GM19395 (cell line): Measurements from ENCODE around the gene FAR1.
A peak's percentile ranks its signal among the peaks of the same experiment; 100 is the strongest.

Experiments
- ATAC-seq: cut with Tn5 transposase; IDR thresholded peaks from one replicate; pipeline ENCODE4 v1.9.1; 2021; ENCODE audit warnings: mild to moderate bottlenecking, moderate library complexity; ENCODE audit not compliant: unreplicated experiment

Gene FAR1

DNA sequence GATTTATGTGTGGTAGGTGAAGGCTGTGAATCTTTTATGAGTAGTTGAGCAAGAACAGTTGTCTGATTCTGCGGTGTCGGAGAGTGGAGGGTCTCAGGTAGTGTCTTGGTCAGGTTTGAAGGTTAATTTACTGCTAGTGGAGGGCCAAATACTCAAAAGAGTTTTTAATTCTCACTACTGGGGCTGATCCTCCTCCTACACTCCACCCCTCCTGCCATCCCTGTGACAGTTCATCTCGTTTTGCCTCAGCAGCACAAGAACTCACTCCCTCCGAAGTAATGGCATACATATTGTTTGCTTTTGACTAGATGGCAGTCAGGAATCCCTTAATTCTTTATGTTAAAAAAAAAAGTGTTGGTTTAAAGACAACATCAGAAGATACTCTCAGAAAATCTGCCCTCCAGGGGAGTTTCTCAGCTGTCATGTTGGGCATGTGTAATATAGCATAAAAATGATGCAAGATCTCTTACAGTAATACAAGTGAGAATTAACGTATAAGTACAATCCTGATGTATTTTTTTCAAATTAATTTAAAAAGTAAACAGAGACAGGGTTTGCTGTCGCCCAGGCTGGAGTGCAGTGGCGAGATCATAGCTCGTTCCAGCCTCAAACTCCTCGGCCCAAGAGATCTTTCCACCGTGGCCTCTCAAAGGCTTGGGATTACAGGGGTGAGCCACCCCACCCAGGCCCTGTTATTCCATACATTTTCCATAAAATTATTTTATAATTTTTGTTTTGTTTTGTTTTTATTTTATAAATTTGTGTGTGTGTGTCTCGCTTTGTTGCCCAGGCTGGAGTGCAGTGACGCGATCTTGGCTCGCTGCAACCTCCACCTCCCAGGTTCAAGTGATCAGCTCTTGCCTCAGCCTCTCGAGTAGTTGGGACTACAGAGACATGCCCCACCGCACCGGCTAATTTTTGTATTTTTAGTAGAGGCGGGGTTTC, 1.3 kb downstream of the FAR1 start:
- no peak for ATAC-seq

DNA sequence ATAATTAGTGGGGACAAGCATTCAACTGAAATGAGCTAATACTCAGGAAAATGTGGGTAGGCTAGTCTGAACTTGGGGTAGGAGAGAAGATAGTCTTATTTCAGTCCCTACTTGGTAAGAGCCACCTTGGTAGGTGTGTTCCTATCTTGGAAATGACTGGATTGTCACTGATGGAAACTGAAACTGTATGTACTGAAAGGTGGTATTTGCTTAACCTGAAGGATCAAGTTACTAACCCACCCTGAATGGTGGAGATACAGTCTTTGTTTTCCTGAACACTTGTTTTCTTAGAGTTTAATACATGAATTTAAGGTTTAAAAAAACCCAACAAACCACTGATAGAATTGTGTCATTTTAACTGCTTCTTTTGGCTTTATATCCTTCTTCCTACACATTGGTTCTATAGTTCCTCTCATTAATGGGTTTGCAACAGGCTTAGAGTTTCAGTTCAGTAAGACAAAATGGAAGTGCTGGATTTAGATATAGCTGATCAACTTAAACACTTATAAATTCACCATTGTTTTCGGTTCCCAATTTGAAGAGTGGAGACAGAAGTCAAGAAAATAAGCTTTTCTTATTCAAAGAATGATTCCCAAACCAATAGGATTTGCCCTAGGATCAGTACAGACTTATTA, 4.2 kb downstream of the FAR1 start:
- no peak for ATAC-seq

DNA sequence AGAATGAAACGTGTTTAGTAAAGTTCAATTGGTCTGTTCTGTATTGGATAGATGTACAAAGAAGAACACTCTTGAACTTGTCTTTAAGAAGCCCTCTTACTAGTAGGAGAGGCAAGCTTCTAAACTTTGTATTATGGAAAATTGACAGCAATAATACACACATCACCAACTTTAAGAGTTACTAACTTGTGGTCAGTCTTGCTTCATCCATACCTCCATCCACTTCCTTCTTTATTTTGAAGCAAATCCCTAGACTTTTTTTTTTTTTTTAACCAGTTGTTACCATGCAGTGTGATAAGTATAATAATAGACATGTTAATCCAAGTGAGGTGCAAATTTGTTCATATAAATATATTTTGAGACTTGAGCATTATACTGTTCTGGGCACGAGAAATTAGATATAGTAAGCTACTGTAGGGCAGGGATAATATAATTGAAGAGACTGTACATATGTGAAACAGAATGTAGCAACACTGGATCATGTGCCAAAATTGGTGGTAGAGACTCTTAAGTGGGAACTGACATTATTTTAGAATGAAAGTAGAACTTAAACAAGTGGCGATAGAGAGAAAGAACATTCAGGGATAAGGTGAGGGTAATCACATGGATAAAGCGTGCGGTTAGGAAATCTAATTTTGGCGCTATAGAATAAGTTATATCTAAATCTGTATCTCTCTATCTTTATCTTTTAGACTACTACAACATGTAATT, 6.5 kb downstream of the FAR1 start:
- ATAC-seq = no peak

DNA sequence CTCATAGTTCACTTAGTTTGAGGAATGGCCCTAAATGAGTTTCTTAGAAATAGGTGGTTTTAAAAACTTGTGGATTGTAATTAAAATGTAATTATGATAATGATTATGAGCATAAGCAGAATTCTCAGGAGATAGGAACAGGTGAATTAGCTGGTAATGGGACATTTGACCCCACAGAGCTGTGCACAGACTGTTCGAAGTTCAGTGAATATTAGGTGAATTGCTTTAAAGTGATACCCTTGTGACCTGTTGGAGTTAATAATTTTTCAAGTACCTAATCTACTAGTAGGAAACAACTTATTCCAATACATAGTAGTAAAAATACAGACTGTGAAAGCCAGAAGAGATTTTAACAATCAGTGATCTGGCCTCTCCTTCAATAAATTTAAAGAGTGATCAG, 8.1 kb downstream of the FAR1 start:
- no peak for ATAC-seq

DNA sequence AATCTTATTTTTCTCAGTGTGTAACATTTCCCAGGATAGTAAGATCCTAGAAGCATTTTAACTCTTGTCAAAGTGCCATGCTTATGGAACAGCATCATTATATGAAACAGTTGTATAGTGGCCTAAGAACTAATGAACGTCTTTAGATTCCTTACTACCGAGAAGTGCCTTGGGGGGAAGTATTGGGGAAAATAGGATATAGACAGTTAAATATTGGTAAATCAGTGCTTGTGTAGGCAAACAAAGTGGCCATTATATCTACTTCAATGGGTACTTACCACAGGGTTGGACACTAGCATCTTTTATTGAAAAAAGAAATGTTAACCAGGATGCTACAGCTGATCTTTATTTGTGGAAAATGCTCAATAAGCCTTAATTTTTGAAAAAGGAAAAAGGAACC, 11.3 kb downstream of the FAR1 start:
- no peak for ATAC-seq

DNA sequence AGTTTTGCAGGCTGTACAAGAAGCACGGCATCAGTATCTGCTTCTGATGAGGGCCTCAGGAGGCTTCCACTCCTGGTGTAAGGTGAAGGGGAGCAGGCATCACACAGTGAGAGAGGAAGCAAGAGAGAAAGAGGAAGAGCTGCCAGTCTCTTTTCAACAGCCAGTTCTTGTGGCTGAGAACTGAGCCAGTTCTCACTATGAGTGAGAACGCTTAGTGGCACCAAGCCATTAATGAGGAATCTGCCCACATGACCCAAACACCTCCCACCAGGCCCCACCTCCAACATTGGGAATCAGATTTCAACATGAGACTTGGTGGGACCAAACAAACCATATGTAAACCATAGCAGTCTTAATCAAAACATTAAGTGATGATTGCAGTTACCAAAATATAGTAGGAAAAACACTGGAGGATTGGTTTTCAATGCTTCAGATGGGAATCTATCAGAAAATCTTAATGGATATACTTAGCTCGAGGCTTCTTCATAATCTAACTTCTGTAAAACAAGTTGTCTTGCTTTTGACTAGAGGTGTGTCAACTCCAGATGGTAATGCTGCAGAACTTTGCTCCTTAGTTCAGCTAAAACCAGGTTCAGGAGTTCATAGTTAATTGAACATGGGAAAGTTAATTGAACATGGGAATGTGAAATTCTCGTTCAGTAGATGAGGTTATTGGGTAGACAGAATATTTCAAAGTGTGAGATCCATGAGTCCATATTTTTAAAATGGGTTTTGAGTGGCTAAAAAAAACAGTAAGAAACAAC, 12.2 kb downstream of the FAR1 start:
- ATAC-seq = peak; percentile 88

DNA sequence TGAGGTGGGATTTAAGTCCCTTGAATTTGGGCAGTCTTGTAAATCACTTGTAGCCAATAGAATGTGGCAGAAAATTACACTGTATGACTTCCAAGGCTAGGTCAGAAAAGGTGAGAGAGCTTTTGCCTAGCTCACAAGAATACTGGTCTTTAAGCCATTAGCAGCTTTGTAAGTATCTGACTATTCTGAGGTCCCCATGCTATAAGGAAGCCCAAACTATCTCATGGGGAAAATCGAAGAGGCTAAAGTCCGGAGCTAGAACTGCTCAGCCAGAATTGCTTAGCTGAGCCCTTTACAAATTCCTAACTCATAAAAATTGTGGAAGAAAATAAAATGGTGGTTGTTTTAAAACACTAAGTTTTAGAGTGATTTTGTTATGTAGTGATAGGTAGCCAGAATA, 13.0 kb downstream of the FAR1 start:
- ATAC-seq = no peak

DNA sequence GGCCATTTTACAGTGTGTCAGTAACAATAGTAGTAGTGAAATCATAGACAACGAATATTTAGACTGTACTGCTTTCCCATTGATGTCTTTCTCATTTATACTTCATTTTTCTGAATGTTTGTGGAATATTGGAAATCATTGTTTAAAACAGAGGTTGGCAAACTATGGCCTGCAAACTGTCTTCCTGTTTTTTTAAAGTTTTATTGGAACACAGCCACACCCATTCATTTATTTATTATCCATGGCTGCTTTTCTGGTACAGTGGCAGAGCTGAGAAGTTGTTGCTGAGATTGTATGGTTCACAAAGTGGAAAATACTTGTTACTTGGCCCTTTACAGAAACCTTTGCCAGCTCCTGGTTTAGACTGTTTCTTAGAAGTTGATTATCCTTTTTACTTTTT, 13.7 kb downstream of the FAR1 start:
- no peak for ATAC-seq

DNA sequence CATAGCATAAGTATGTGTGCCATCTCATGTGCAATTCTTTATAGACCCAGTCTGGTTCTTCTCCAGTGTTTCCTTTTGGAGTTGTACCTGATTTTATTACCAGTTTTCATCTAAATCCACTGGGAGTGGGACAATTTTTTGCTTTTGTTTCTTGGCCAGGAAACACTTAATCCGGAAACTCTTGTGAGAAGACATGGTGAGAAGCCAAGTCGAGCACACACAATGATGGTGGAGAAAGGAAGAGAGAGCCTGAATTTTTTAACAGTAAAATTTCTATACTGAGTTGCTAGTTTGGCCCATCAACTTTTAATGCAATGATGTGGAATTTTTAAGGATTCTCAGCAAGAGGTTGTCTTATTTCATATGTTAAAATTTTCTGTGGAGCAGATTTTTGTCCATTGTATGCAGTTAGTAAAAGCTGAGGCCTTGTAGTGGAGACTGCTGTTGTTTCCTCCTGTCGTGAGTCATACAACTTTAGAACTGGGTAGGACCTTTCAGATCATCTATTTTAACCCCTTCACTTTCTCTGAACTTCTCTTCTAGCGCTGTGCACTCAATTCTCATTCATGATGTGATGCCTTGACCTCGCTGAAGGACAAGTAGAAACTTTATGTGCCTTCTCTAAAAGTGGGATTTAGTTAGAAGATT, 17.1 kb downstream of the FAR1 start:
- ATAC-seq = no peak

DNA sequence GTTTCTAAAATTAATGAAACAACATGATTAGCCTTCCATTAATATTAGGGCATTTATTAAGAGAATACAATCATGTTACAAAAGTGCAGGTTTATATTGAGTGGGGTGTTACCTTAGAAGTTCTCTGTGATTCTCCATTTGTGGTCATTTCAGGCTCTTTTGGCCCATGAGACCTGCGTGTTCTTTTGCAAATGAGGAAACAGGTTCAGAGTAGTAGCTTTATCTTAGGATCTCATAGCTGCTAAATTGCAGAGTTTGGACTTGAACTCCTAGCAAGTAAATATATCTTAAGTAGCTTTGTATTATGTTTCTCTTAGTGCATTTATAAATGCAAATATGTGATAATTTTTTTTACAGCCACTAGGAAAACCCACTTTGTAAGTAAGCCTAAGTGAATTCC, 18.3 kb downstream of the FAR1 start:
- ATAC-seq = no peak

DNA sequence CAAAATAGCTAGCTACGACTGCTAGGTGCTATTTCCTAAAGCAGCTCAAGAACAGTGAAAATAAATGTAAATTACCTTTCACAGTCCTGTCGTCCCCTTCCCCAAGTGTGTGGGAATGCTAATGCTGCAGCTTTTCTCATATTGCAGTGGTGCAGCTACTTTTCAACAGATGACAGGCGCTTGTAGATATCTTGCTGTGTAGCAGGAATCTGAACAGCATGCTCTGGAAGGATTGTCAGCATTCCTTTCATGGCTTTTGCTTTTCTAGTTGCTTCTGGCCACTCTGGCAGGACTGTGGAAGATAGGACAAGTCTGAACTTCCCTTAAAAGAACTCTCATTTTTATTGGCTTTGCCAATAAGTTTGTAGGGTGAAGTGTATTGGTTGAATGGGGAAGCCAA, 18.8 kb downstream of the FAR1 start:
- ATAC-seq = no peak

DNA sequence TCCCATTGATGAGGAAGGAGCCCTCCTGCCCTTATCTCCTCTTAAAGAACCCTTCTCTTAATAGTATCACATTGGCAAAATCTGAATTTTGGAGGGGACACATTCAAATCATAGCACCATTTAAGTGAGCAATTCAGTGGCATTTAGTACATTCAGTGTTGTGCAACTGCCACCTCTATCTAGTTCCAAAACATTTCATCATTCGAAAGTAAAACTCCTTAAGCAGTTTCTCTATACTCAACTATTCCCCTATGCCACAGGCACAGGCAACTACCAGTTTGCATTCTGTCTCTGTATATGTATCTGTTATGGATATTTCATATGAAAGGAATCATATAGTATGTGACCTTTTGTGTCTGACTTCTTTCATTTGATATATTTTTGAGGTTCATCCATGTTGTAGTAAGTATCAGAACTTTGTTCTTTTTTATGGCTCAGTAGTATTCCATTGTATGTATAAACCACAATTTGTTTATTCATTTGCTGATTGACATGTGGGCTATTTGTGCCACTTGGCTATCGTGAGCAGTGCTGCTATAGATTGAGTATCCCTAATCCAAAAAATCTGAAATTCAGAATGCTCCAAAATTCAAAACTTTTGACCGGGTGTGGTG, 22.9 kb downstream of the FAR1 start:
- no peak for ATAC-seq

DNA sequence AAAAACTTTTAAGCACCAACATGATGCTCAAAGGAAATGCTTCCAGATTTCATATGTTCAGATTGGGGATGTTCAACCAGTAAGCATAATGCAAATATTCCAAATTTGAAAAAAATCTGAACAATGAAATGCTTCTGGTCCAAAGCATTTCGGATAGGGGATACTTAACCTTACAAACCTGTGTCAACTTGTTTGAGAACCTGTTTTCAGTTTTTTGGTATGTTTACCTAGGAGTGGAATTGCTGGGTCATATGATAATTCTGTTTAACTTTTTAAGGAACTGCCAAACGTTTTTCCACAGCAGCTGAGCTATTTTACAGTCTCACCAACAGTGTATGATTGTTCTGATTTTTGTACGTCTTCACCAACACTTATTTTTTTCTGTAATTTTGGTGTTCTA, 23.7 kb downstream of the FAR1 start:
- no peak for ATAC-seq

DNA sequence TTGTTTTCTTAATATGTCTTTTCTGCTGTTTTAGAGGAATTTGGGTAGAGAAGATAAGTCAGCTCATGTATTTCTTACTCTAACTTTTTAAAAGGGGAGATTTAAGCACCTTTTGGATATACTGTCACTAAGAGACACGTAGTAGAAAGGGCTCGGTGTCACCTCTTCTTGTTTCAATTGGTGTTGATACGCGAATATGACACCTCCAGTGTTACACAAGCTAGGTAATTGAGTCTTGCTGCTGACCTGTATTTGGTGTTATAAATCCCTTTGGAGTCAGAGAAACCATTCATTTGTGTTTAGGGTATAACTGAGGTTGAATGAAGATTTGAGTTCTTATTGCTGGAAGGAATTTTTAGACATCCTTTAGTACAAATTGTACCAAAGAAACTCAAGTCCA, 25.6 kb downstream of the FAR1 start:
- ATAC-seq = no peak

DNA sequence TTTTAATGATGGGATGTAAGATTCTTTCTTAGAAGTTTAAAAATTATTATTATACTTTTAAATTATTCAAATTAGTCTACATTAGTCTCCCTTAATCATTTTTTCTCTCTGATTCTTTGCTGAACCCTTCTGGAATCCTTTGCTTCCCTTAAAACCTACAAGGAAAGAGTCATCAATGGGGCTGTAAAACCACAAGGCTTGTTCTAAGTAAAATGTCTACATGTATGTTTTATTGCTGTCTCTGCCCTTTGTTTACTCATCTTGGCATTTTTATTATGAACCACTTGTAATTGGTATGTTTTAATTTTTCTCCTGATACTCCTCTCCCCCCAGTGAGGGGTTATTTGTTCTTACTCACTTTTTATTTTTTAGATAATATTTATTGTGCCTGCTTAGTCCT, 27.4 kb downstream of the FAR1 start:
- no peak for ATAC-seq

DNA sequence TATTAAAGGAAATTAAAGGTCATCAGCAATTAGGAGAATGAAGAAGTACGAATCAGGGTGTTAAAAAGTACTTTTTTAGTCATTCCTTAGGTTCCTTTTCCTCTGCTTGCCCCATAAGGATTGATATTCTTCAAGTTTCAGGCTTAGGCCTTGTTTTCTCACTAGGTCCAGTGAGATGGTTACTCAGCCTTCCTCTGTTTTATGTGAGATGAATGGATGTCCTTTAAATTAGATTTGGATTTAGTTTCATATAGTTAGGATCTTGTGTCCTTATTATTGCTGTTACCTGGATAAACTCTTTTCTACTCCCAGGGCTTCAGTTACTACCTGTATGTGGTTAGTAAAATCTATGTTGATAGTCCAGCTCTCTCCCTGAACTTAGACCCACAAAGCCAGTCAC, 29.2 kb downstream of the FAR1 start:
- ATAC-seq = no peak

DNA sequence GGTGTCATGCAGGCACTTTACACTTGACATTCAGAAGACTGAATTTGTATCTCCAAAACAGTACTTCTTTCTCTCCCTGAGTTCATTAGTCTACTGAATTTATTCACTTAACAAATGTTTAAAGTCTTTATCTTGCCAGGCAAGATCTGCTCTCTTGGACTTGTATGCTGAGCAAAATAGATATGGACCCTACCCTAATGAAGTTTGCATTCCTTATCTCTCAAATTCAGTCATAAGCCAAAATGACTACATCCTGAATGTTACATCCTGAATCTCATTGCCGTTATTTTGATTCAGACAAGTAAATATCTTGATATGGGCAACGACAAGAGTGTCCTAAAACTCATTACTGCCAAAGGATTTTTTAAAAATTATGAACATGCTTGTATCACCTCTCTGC, 29.7 kb downstream of the FAR1 start:
- no peak for ATAC-seq

DNA sequence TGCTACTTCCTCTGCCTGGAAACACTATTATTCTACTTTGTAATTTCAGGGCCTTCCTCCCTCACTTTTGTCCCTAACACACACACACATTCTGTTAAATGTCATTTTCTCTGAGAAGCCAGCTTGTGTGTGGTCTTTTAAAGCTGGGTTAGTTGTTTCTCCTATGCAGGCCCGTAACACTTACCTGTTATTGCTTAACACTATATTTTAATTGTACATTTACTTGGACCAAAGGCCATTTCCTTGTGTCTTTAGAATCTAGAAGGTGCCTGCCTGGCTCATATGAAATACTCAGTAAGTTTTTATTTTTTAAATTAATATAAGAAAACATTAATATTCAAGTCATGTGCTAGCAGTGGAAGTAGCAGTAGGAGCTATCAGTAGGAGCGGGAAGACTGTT, 30.6 kb downstream of the FAR1 start:
- no peak for ATAC-seq

DNA sequence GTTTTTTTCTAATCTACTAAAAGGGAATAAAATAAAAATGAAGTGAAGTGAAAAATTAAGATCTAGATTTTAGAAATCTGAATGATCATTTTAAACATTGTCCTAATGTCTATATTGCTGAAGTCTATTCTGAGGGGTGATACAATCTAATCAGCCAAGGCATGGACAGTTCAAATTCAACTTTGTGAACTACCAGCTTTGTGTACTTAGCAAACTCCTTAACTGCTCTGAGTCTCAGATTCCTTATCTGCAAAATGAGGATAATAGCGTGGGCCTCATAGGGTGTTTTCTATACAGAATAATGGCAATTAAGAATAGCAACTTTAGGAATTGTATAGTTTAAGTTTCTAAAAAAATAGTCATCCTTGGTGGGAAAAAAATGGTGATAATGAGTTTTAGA, 31.4 kb downstream of the FAR1 start:
- ATAC-seq = no peak

DNA sequence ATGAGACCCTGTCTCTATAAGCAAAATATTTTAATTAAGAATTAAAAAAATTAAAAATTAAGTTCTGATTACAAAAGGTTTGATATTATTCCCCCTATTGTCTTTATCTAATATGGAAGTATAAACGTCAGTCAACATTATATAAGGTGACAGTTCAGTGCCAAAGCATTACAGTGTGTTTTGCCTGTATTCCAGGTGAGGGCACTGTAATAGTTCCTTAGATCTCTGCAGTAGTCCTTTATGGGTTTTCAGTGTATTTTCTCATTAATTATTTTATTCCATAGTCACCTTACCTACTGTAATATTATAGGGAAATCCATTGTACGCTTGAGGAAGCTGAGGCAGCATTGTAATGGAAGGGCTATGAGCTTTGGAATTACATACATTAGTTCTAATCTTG, 33.0 kb downstream of the FAR1 start:
- no peak for ATAC-seq
